Liver (tissue), 3 donors: ENCODE results near the gene ACTN1.
A peak's percentile ranks its signal among the peaks of the same experiment; 100 is the strongest.

Source experiments
- RAD21 ChIP-seq, 2 donors: IDR thresholded peaks; 2 replicates each; pipeline ENCODE4 v1.6.1; 2016; ENCODE audit warnings: antibody characterized with exemption in 2 of 2, mild to moderate bottlenecking in 2 of 2
- TAF1 ChIP-seq: conservative IDR thresholded peaks from 2 replicates; pipeline ENCODE4 v1.6.1; 2016; ENCODE audit warnings: antibody characterized with exemption, mild to moderate bottlenecking
- TF ChIP-seq, protein P1 (sequence below): fragments of 150-350 bp; IDR thresholded peaks from 2 replicates; pipeline ENCODE4 v1.5.1; 2017; ENCODE audit warnings: improper control_type of control experiment, low read depth, low read length; ENCODE audit not compliant: missing input control
- donor health status: healthy.
- donor health status: healthy.

DNA sequence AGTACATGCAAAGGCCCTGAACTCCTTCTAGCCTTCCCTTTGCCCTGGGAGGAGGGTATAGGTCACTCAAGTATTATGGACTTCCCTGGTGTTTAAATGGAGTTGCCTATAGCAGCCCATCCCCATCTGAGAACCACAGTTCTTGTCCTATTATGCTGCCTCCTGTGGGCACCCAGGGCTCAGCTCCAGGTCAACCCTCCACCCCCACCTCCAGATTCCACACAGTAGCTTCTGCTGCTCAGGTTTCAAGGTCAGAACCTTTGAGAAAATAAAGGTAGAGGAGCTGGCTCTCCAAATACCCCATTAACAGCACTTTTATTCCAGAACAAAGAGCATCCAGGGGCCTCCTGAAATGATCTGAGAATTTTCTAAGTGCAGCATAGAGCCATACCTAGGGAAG lies 57.4 kb downstream of the ACTN1 start:
- TF ChIP-seq, protein P1, sequence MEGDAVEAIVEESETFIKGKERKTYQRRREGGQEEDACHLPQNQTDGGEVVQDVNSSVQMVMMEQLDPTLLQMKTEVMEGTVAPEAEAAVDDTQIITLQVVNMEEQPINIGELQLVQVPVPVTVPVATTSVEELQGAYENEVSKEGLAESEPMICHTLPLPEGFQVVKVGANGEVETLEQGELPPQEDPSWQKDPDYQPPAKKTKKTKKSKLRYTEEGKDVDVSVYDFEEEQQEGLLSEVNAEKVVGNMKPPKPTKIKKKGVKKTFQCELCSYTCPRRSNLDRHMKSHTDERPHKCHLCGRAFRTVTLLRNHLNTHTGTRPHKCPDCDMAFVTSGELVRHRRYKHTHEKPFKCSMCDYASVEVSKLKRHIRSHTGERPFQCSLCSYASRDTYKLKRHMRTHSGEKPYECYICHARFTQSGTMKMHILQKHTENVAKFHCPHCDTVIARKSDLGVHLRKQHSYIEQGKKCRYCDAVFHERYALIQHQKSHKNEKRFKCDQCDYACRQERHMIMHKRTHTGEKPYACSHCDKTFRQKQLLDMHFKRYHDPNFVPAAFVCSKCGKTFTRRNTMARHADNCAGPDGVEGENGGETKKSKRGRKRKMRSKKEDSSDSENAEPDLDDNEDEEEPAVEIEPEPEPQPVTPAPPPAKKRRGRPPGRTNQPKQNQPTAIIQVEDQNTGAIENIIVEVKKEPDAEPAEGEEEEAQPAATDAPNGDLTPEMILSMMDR = no peak
- TF ChIP-seq TAF1 (no peak), RAD21 (IDR thresholded peaks at IDR 0.05) (peak in 1 of 2 donors; percentile 6)
